HL-60 (cell line): Measurements from ENCODE around the gene OR2M4.

Experiments used
- CTCF ChIP-seq: IDR thresholded peaks from one replicate; pipeline ENCODE4 v1.5.1; 2011; ENCODE audit warnings: low read length, control low read depth, inconsistent platforms; ENCODE audit not compliant: insufficient read depth
- GABPA ChIP-seq: IDR thresholded peaks from 2 replicates; pipeline ENCODE4 v1.6.1; 2012; ENCODE audit warnings: low read depth
- POLR2AphosphoS5 ChIP-seq: IDR thresholded peaks from 2 replicates; pipeline ENCODE4 v1.6.1; 2012; ENCODE audit warnings: low read depth

- TF ChIP-seq CTCF (no peak), GABPA (no peak), POLR2AphosphoS5 (no peak)
These were observed 1.8 kb upstream of the OR2M4 start for GRCh38 chr1:248229360-248229908.
